CD1c-positive myeloid dendritic cell (primary cell): ENCODE data around the gene SNRPD3.
A peak's percentile ranks its signal among the peaks of the same experiment; 100 is the strongest.
"Not testable (repeated sequence)": the region's sequence is repeated elsewhere in the genome, so short reads cannot be mapped to it uniquely, and the experiment has no call there.

ENCODE experiments used
- DNase-seq: peaks from one replicate; pipeline ENCODE4 v3.0.0-alpha.2; 2016; ENCODE audit errors: extremely low spot score

Gene SNRPD3

GRCh38 chr22:24532075-24532474, 23.7 kb upstream of the SNRPD3 start:
- DNase-seq = no peak

- DNase-seq = no peak
These were observed 20.5 kb upstream of the SNRPD3 start for GRCh38 chr22:24535348-24535747.

GRCh38 chr22:24536089-24536488, 19.7 kb upstream of the SNRPD3 start:
- DNase-seq = no peak

- DNase-seq = no peak
These were observed 15.3 kb upstream of the SNRPD3 start for GRCh38 chr22:24540470-24540869.

- DNase-seq = no peak
These were observed 13.9 kb upstream of the SNRPD3 start for GRCh38 chr22:24541681-24542515.

- DNase-seq = no peak
These were observed 13.2 kb upstream of the SNRPD3 start for GRCh38 chr22:24542641-24543040.

- no peak for DNase-seq
These were observed 12.6 kb upstream of the SNRPD3 start for GRCh38 chr22:24543185-24543601.

- no peak for DNase-seq
These were observed 12.0 kb upstream of the SNRPD3 start for GRCh38 chr22:24543679-24544243.

- DNase-seq = no peak
These were observed 7.0 kb upstream of the SNRPD3 start for GRCh38 chr22:24548812-24549211.

GRCh38 chr22:24550028-24550901, 5.5 kb upstream of the SNRPD3 start:
- peak; percentile 85 for DNase-seq

GRCh38 chr22:24550902-24551435, 4.8 kb upstream of the SNRPD3 start:
- no peak for DNase-seq

GRCh38 chr22:24552503-24553286, 3.1 kb upstream of the SNRPD3 start:
- not testable (repeated sequence) for DNase-seq

- no peak for DNase-seq
These were observed 2.0 kb upstream of the SNRPD3 start for GRCh38 chr22:24553597-24554312.

- peak; percentile 48 for DNase-seq
These were observed 1.3 kb upstream of the SNRPD3 start, which contains the start of gene GUCD1 for GRCh38 chr22:24554313-24555164. GUCD1 (minus strand) TSS chr22:24555138; CDS start chr22:24554991, 147 bp downstream.

GRCh38 chr22:24559471-24559870, 3.7 kb downstream of the SNRPD3 start:
- no peak for DNase-seq

GRCh38 chr22:24563246-24563645, 7.4 kb downstream of the SNRPD3 start:
- no peak for DNase-seq

GRCh38 chr22:24564376-24565058, 8.7 kb downstream of the SNRPD3 start:
- no peak for DNase-seq

GRCh38 chr22:24565077-24565476, 9.3 kb downstream of the SNRPD3 start:
- no peak for DNase-seq

- DNase-seq = no peak
These were observed 11.2 kb downstream of the SNRPD3 start for GRCh38 chr22:24566899-24567511.
